SU-DHL-6 (cell line): ENCODE measurements around the gene IL24.

Experiments
- H2AFZ ChIP-seq: fragments of 200-600 bp; sonication (generic); 2 replicates; pipeline ENCODE4 v1.6.1; 2014; ENCODE audit warnings: low read depth, mild to moderate bottlenecking, moderate library complexity, mixed read lengths, antibody characterized with exemption, low read length; ENCODE audit not compliant: severe bottlenecking
- H3F3A ChIP-seq: fragments of 200-600 bp; shearing (Covaris generic); 2 replicates; pipeline ENCODE4 v1.6.0; 2016; ENCODE audit warnings: antibody characterized with exemption, mild to moderate bottlenecking; ENCODE audit not compliant: insufficient read depth
- H3K27ac ChIP-seq: fragments of 200-600 bp; sonication (generic); 2 replicates; pipeline ENCODE4 v1.5.1; 2016; ENCODE audit warnings: low read depth, mild to moderate bottlenecking, low read length, moderate library complexity, mixed read lengths
- H3K27me3 ChIP-seq: fragments of 200-600 bp; sonication (generic), shearing (Covaris generic); 2 replicates; pipeline ENCODE4 v1.6.0; 2014; ENCODE audit warnings: mild to moderate bottlenecking, low read length
- H3K36me3 ChIP-seq: fragments of 200-600 bp; sonication (generic); 2 replicates; pipeline ENCODE4 v1.6.1; 2014; ENCODE audit warnings: mild to moderate bottlenecking, low read length, mixed read lengths
- H3K4me2 ChIP-seq: fragments of 300-600, 200-600 bp; shearing (Covaris generic), sonication (generic); 2 replicates; pipeline ENCODE4 v1.6.0; 2014; ENCODE audit warnings: low read length, low read depth, mild to moderate bottlenecking; ENCODE audit not compliant: poor library complexity, severe bottlenecking
- H3K4me3 ChIP-seq: fragments of 200-600 bp; sonication (generic); 2 replicates; pipeline ENCODE4 v1.5.1; 2014; ENCODE audit warnings: antibody characterized with exemption, low read length, mild to moderate bottlenecking, mixed read lengths; ENCODE audit not compliant: insufficient read depth, poor library complexity, severe bottlenecking
- H3K79me2 ChIP-seq: fragments of 200-600 bp; sonication (generic); 2 replicates; pipeline ENCODE4 v1.6.1; 2014; ENCODE audit warnings: mild to moderate bottlenecking, low read length, moderate library complexity; ENCODE audit not compliant: insufficient read depth
- H3K9ac ChIP-seq: fragments of 200-600 bp; sonication (generic); 2 replicates; pipeline ENCODE4 v1.7.0; 2014; ENCODE audit warnings: mild to moderate bottlenecking, low read length
- H3K9me2 ChIP-seq: fragments of 200-600 bp; sonication (generic); replicated peaks from 2 replicates; pipeline ENCODE4 v1.6.1; 2014; ENCODE audit warnings: low read length; ENCODE audit not compliant: insufficient read depth
- H3K9me3 ChIP-seq: fragments of 200-600 bp; sonication (generic); 2 replicates; pipeline ENCODE4 v1.6.1; 2014; ENCODE audit warnings: low read length, mixed read lengths; ENCODE audit not compliant: insufficient read depth
- H4K20me1 ChIP-seq: fragments of 200-600 bp; sonication (generic); 2 replicates; pipeline ENCODE4 v1.6.1; 2014; ENCODE audit warnings: low read depth, mild to moderate bottlenecking, antibody characterized with exemption, low read length, moderate library complexity, mixed read lengths
- EZH2phosphoT487 ChIP-seq: fragments of 200-600 bp; sonication (generic), shearing (Covaris generic); conservative IDR thresholded peaks from 2 replicates; pipeline ENCODE4 v1.6.1; 2018; ENCODE audit warnings: mild to moderate bottlenecking, antibody characterized with exemption, low read length, moderate library complexity, mixed read lengths
- TF ChIP-seq, protein P1 (sequence below): fragments of 200-600 bp; sonication (generic); IDR thresholded peaks from one replicate; pipeline ENCODE4 v1.5.1; 2017; ENCODE audit warnings: antibody characterized with exemption, mild to moderate bottlenecking, low read length, moderate library complexity; ENCODE audit not compliant: insufficient read depth, poor library complexity, severe bottlenecking

IL24 gene

DNA sequence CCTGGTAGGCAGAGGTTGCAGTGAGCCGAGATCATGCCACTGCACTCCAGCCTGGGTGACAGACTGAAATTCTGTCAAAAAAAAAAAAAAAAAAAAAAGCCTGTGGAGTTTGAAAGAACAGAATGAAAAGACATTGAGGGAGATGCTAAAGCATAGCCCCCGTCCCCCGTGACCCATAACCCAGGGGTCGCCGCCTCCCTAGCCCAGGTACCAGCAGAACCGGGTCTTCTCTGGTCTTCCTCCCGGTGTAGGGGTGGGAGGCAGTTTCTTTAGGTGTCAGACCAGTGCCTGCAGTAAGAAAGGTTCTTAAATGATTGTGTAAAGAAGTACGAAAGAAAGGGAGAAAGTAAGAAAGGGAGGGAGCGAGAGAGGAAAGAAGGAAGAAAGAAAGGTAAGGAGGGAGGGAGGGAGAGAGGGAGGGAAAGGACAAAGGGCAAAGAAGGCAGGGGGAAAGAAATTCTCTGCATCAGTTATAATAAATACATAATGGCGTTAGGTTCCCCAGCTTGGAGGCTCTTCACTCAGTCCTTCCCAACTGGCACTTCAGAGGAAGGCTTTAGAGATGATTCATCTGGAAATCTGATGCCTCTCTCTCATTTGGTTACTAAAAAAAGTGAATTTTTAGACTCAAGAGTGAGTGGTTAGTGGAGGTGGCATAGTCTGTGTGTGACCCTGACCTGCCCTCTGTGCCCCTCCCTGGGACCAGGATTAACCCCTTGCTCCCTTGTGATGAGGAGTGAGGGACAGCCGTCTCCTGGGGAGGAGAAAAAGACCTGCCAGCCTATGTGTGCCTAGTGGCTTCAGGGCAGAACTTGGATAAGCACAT is 1.1 kb downstream of the IL24 start:
- Histone ChIP-seq H3K4me2 (no peak overlapping the region), H2AFZ (no peak overlapping the region), H3F3A (no peaks in the 10 kb centered on the region), H3K9ac (no peak overlapping the region), H3K79me2 (no peaks in the 10 kb centered on the region), H3K27me3 (no peaks in the 10 kb centered on the region), H3K36me3 (no peaks in the 10 kb centered on the region), H3K4me3 (no peak overlapping the region), H4K20me1 (no peaks in the 10 kb centered on the region), H3K9me2 (no peaks in the 10 kb centered on the region), H3K9me3 (no peaks in the 10 kb centered on the region), H3K27ac (no peak overlapping the region)
- TF ChIP-seq EZH2phosphoT487 = no peak
- TF ChIP-seq, protein P1, sequence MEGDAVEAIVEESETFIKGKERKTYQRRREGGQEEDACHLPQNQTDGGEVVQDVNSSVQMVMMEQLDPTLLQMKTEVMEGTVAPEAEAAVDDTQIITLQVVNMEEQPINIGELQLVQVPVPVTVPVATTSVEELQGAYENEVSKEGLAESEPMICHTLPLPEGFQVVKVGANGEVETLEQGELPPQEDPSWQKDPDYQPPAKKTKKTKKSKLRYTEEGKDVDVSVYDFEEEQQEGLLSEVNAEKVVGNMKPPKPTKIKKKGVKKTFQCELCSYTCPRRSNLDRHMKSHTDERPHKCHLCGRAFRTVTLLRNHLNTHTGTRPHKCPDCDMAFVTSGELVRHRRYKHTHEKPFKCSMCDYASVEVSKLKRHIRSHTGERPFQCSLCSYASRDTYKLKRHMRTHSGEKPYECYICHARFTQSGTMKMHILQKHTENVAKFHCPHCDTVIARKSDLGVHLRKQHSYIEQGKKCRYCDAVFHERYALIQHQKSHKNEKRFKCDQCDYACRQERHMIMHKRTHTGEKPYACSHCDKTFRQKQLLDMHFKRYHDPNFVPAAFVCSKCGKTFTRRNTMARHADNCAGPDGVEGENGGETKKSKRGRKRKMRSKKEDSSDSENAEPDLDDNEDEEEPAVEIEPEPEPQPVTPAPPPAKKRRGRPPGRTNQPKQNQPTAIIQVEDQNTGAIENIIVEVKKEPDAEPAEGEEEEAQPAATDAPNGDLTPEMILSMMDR = no peak

DNA sequence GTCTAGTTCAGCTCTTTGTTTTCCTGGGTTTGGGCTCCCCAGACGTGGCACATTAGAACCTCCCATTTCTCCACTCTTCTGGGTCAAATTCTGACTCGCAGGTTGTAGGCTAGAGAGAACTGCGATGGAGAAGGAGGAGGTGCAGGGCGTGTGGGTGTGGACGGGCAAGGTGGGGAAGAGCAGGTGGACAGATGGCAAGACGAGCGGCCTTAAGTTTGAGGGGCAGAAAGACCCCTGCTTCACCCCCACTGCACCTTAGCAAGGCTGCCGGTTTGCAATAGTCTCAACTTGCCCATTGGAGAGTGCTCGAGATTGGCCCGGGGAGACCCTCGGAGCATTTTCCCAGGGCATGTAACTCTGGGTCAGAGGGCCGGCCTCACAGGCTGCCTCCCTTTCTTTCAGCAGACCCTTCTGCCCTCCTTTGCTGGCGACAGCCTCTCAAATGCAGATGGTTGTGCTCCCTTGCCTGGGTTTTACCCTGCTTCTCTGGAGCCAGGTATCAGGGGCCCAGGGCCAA is 1.7 kb downstream of the IL24 start:
- no peaks in the 10 kb centered on the region for H4K20me1 ChIP-seq
- no peaks in the 10 kb centered on the region for H3F3A ChIP-seq
- no peak overlapping the region for H3K9ac ChIP-seq
- H3K79me2 ChIP-seq = no peaks in the 10 kb centered on the region
- H2AFZ ChIP-seq = no peak overlapping the region
- H3K4me2 ChIP-seq = no peak overlapping the region
- no peaks in the 10 kb centered on the region for H3K9me2 ChIP-seq
- no peaks in the 10 kb centered on the region for H3K36me3 ChIP-seq
- no peak overlapping the region for H3K4me3 ChIP-seq
- no peak for TF ChIP-seq EZH2phosphoT487
- TF ChIP-seq, protein P1 = no peak
- H3K27ac ChIP-seq = no peak overlapping the region
- H3K27me3 ChIP-seq = no peaks in the 10 kb centered on the region
- H3K9me3 ChIP-seq = no peaks in the 10 kb centered on the region

GRCh38 chr1:206899717-206900116 is 2.5 kb downstream of the IL24 start:
- no peaks in the 10 kb centered on the region for H3K9me3 ChIP-seq
- H3K9me2 ChIP-seq = no peaks in the 10 kb centered on the region
- no peaks in the 10 kb centered on the region for H4K20me1 ChIP-seq
- H3K27ac ChIP-seq = no peak overlapping the region
- no peak for TF ChIP-seq EZH2phosphoT487
- TF ChIP-seq, protein P1 = no peak
- no peaks in the 10 kb centered on the region for H3F3A ChIP-seq
- no peak overlapping the region for H3K4me3 ChIP-seq
- no peak overlapping the region for H2AFZ ChIP-seq
- H3K9ac ChIP-seq = no peak overlapping the region
- H3K36me3 ChIP-seq = no peaks in the 10 kb centered on the region
- no peaks in the 10 kb centered on the region for H3K79me2 ChIP-seq
- peaks cover 3% of the 10 kb centered on the region; the same call in 1 of the 2 replicates for H3K27me3 ChIP-seq
- no peak overlapping the region for H3K4me2 ChIP-seq
